Fibroblast of lung (primary cell): ENCODE data around the gene HSPB9. TPM values are rescaled to one million over a fixed set of nuclear protein-coding genes. Genes with fewer than 3 reads are reported as not detected.
A peak's percentile ranks its signal among the peaks of the same experiment; 100 is the strongest.
"Not testable (repeated sequence)": the region's sequence is repeated elsewhere in the genome, so short reads cannot be mapped to it uniquely, and the experiment has no call there.

Source experiments
- DNase-seq, 2 donors: peaks; one replicate each; pipeline versions ENCODE4 v3.0.0 to v3.0.0-alpha.2; 2010; ENCODE audit warnings: low read depth in 2 of 2
- H2AFZ ChIP-seq: 2 replicates; pipeline ENCODE4 v1.5.1; 2012; ENCODE audit warnings: low read length, control low read depth, inconsistent platforms
- H3K27ac ChIP-seq: 2 replicates; pipeline ENCODE4 v1.5.1; 2011; ENCODE audit warnings: low read length, control low read depth; ENCODE audit not compliant: insufficient read depth
- H3K27me3 ChIP-seq: 2 replicates; pipeline ENCODE4 v1.5.1; 2011; ENCODE audit warnings: mild to moderate bottlenecking, low read length; ENCODE audit not compliant: control insufficient read depth, insufficient read depth
- H3K36me3 ChIP-seq: 2 replicates; pipeline ENCODE4 v1.5.1; 2011; ENCODE audit warnings: low read length; ENCODE audit not compliant: control insufficient read depth, insufficient read depth
- H3K4me1 ChIP-seq: 2 replicates; pipeline ENCODE4 v1.5.1; 2011; ENCODE audit warnings: low read length; ENCODE audit not compliant: control insufficient read depth, insufficient read depth; ENCODE audit errors: extremely low read depth
- H3K4me2 ChIP-seq: 2 replicates; pipeline ENCODE4 v1.5.1; 2011; ENCODE audit warnings: low read length, control low read depth; ENCODE audit not compliant: insufficient read depth; ENCODE audit errors: extremely low read depth
- H3K4me3 ChIP-seq, 4 experiments: fragments of 200-600 bp in 1 of 4; sonication (generic) in 1 of 4; replicated peaks in 1 of 4; 2 replicates each; pipeline ENCODE4 v1.5.1; 2011 to 2016; ENCODE audit warnings: low read length in 4 of 4, low read depth in 3 of 4, mild to moderate bottlenecking in 3 of 4, control low read depth in 2 of 4, inconsistent platforms in 1 of 4, mixed read lengths in 1 of 4; ENCODE audit not compliant: insufficient read depth in 1 of 4; ENCODE audit errors: control extremely low read depth in 1 of 4
- H3K79me2 ChIP-seq: 2 replicates; pipeline ENCODE4 v1.5.1; 2012; ENCODE audit warnings: mild to moderate bottlenecking, low read length, inconsistent platforms; ENCODE audit not compliant: control insufficient read depth, insufficient read depth
- H3K9ac ChIP-seq: 2 replicates; pipeline ENCODE4 v1.5.1; 2011; ENCODE audit warnings: mild to moderate bottlenecking, low read length, control low read depth; ENCODE audit not compliant: insufficient read depth
- H3K9me3 ChIP-seq: 2 replicates; pipeline ENCODE4 v1.5.1; 2012; ENCODE audit warnings: low read depth, low read length; ENCODE audit not compliant: control insufficient read depth, insufficient read depth
- H4K20me1 ChIP-seq: 2 replicates; pipeline ENCODE4 v1.5.1; 2011; ENCODE audit warnings: low read length; ENCODE audit not compliant: control insufficient read depth, insufficient read depth; ENCODE audit errors: extremely low read depth
- EZH2 ChIP-seq: IDR thresholded peaks from 2 replicates; pipeline ENCODE4 v1.5.1; 2012; ENCODE audit warnings: low read length, control low read depth, mild to moderate bottlenecking; ENCODE audit errors: missing control alignments
- polyA plus RNA-seq, 2 donors: library from polyadenylated mRNA; depleted of rRNA in 1 of 2; stranded (reverse) in 1 of 2; unstranded in 1 of 2; fragments of >200 nt; gene quantifications; 2 replicates each; pipeline ENCODE4 v1.2.1, GENCODE V29; 2011 to 2012; ENCODE audit warnings: missing spikeins in 1 of 2
- total RNA-seq: library from RNA; depleted of rRNA; stranded (reverse); fragments of >200 nt; gene quantifications from 2 replicates; pipeline ENCODE4 v1.2.1, GENCODE V29; 2014
- TF ChIP-seq, protein P1 (sequence below), 2 donors: IDR thresholded peaks in 1 of 2; conservative IDR thresholded peaks in 1 of 2; 1 replicate in 1 of 2; 2 replicates in 1 of 2; pipeline ENCODE4 v1.5.1; 2011 to 2012; ENCODE audit warnings: low read length in 2 of 2, control low read depth in 1 of 2, inconsistent platforms in 1 of 2, low read depth in 1 of 2, mild to moderate bottlenecking in 1 of 2

HSPB9 gene
- total and polyA plus RNA-seq, 2 donors (not counting 1 experiment from before 2014, with no cell fraction given) = not detected

DNA sequence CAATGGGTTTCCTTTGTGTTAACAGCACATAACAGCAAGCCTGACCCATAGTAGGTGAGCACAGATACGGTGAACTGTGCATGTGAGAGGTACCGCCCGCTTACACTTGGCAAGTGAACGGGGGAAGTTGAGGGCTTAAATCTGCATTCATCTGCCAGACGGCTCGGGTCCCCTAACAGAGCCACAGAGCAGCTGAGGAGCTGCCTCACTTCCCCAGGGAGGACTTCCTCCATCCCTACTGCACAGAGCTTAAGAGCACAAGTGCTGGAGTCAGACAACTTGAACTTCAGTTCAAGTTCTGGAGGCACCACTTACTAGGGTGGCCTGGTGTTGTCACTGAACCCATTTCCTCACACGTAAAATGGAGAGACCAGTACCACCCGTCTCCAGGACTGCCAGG, 18.8 kb downstream of the HSPB9 start:
- Histone ChIP-seq H2AFZ (no peak overlapping the region), H3K9me3 (no peaks in the 10 kb centered on the region), H3K9ac (no peak overlapping the region), H4K20me1 (no peaks in the 10 kb centered on the region), H3K79me2 (peaks cover 65% of the 10 kb centered on the region), H3K4me2 (no peak overlapping the region), H3K36me3 (peaks cover 6% of the 10 kb centered on the region), H3K27ac (no peak overlapping the region), H3K27me3 (no peaks in the 10 kb centered on the region), H3K4me3 (no peak overlapping the region), H3K4me1 (peaks cover 14% of the 10 kb centered on the region)
- no peak for DNase-seq
- TF ChIP-seq, protein P1, sequence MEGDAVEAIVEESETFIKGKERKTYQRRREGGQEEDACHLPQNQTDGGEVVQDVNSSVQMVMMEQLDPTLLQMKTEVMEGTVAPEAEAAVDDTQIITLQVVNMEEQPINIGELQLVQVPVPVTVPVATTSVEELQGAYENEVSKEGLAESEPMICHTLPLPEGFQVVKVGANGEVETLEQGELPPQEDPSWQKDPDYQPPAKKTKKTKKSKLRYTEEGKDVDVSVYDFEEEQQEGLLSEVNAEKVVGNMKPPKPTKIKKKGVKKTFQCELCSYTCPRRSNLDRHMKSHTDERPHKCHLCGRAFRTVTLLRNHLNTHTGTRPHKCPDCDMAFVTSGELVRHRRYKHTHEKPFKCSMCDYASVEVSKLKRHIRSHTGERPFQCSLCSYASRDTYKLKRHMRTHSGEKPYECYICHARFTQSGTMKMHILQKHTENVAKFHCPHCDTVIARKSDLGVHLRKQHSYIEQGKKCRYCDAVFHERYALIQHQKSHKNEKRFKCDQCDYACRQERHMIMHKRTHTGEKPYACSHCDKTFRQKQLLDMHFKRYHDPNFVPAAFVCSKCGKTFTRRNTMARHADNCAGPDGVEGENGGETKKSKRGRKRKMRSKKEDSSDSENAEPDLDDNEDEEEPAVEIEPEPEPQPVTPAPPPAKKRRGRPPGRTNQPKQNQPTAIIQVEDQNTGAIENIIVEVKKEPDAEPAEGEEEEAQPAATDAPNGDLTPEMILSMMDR (conservative IDR thresholded peaks at IDR 0.05 in 1 of 2, IDR thresholded peaks at IDR 0.05 in 1 of 2; ENCODE audit: low read depth in 1 of 2, low read length in 2 of 2) = no peak
- no peak for TF ChIP-seq EZH2

DNA sequence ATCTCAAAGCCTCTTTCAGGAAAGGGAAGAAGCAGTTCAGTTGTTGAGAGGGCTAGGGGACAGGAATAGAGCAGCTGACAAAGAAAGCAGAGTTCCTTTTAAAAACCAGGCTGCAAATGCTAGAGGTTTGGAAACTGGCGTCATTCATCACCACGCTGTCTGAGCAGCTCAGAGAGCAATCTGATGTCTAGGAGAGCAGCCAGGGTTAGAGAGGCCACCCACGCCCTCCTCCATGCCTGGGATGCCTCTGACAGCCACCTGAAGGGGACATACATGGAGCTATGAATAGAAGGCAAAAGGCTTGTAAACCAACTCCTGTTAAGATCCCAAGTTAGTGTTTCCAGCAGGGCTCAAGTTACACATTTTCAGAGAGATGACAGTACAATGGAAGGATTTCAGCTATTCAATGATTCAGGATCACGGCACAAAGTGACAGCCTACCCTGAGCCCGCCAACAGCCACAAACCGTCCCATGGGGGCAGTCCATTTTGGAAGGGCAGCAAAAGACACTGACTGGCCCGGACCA, 19.8 kb downstream of the HSPB9 start:
- H3K36me3 ChIP-seq = peaks cover 6% of the 10 kb centered on the region
- no peak overlapping the region for H3K9ac ChIP-seq
- no peak overlapping the region for H2AFZ ChIP-seq
- H3K9me3 ChIP-seq = no peaks in the 10 kb centered on the region
- H3K4me1 ChIP-seq = peaks cover 14% of the 10 kb centered on the region
- peak; percentile 35 to 91 for DNase-seq
- H4K20me1 ChIP-seq = no peaks in the 10 kb centered on the region
- H3K4me2 ChIP-seq = peak overlapping the region; percentile 23
- H3K27ac ChIP-seq = no peak overlapping the region
- H3K79me2 ChIP-seq = peaks cover 62% of the 10 kb centered on the region
- no peak overlapping the region for H3K4me3 ChIP-seq
- H3K27me3 ChIP-seq = no peaks in the 10 kb centered on the region
- TF ChIP-seq, protein P1 (conservative IDR thresholded peaks at IDR 0.05 in 1 of 2, IDR thresholded peaks at IDR 0.05 in 1 of 2; ENCODE audit: low read depth in 1 of 2, low read length in 2 of 2) = no peak
- no peak for TF ChIP-seq EZH2

DNA sequence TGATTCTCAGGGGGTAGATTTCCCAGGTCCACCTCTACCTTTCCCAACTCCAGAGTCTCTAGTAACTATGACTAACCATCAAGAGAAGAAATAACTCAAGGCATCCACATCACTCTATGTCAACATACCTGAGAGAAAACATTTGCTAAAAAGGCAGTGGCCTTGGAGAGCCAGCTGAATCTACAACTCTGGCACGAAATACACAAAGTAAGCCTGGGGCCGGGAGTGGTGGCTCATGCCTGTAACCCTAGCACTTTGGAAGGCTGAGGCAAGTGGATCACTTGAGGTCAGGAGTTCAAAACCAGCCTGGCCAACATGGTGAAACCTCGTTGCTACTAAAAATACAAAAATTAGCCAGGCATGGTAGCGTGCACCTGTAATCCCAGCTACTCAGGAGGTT, 20.5 kb downstream of the HSPB9 start:
- H3K9me3 ChIP-seq, H3K9ac ChIP-seq, H3K4me2 ChIP-seq, H3K27ac ChIP-seq, DNase-seq, H3K4me3 ChIP-seq, H3K27me3 ChIP-seq, H4K20me1 ChIP-seq, H2AFZ ChIP-seq, H3K36me3 ChIP-seq: not testable (repeated sequence)
- H3K79me2 ChIP-seq = peaks cover 58% of the 10 kb centered on the region
- peaks cover 14% of the 10 kb centered on the region for H3K4me1 ChIP-seq
